Sigmoid colon (tissue), 4 donors: ENCODE measurements around the gene HPSE.

Source experiments
- CTCF ChIP-seq, 4 experiments: fragments of 450-650 bp in 3 of 4; fragments of 200-600 bp in 1 of 4; IDR thresholded peaks; one replicate each; pipeline ENCODE4 v1.5.1; 2016 to 2019; ENCODE audit warnings: antibody characterized with exemption in 4 of 4, mild to moderate bottlenecking in 3 of 4, moderate library complexity in 2 of 4
- EP300 ChIP-seq, 4 donors: sonication (generic); formaldehyde crosslinking; IDR thresholded peaks; one replicate each; pipeline ENCODE4 v1.6.1; 2017; ENCODE audit warnings: antibody characterized with exemption in 4 of 4
- POLR2A ChIP-seq, 2 donors: fragments of 450-650 bp; IDR thresholded peaks; one replicate each; pipeline ENCODE4 v1.6.1; 2016; ENCODE audit warnings: antibody characterized with exemption in 2 of 2, mild to moderate bottlenecking in 2 of 2, moderate library complexity in 2 of 2
- POLR2AphosphoS5 ChIP-seq, 4 donors: sonication (generic); formaldehyde crosslinking; IDR thresholded peaks; one replicate each; pipeline ENCODE4 v1.6.1; 2017; ENCODE audit warnings: antibody characterized with exemption in 4 of 4

- TF ChIP-seq CTCF (IDR thresholded peaks at IDR 0.05) (no peak), POLR2A (IDR thresholded peaks at IDR 0.05) (no peak), POLR2AphosphoS5 (IDR thresholded peaks at IDR 0.05) (no peak), EP300 (IDR thresholded peaks at IDR 0.05) (no peak)
Observed at GRCh38 chr4:83381173-83381572, 46.5 kb upstream of the HPSE start.
